GM13977 (cell line): ENCODE measurements around the gene WBP1.
A peak's percentile ranks its signal among the peaks of the same experiment; 100 is the strongest.

ENCODE experiments used
- DNase-seq: peaks from one replicate; pipeline ENCODE4 v3.0.0; 2012; ENCODE audit warnings: low spot score
- in situ Hi-C: fragments of 300-500 bp; cut with MboI; formaldehyde crosslinking; loops from one replicate; pipeline ENCODE4 v1.12.0; 2022; ENCODE audit warnings: low sequenced_read_pairs, low pct_unique_long_range_greater_than_20kb, mixed read lengths, inconsistent platforms; ENCODE audit not compliant: unreplicated experiment
- TF ChIP-seq, protein P1 (sequence below): IDR thresholded peaks from 2 replicates; pipeline ENCODE4 v1.5.1; 2012; ENCODE audit warnings: mild to moderate bottlenecking, control low read depth; ENCODE audit not compliant: insufficient read depth; ENCODE audit errors: extremely low read depth, missing control alignments

Gene WBP1

GRCh38 chr2:74498500-74499266 is 40.4 kb downstream of the WBP1 start:
- TF ChIP-seq, protein P1, sequence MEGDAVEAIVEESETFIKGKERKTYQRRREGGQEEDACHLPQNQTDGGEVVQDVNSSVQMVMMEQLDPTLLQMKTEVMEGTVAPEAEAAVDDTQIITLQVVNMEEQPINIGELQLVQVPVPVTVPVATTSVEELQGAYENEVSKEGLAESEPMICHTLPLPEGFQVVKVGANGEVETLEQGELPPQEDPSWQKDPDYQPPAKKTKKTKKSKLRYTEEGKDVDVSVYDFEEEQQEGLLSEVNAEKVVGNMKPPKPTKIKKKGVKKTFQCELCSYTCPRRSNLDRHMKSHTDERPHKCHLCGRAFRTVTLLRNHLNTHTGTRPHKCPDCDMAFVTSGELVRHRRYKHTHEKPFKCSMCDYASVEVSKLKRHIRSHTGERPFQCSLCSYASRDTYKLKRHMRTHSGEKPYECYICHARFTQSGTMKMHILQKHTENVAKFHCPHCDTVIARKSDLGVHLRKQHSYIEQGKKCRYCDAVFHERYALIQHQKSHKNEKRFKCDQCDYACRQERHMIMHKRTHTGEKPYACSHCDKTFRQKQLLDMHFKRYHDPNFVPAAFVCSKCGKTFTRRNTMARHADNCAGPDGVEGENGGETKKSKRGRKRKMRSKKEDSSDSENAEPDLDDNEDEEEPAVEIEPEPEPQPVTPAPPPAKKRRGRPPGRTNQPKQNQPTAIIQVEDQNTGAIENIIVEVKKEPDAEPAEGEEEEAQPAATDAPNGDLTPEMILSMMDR, result no peak
- DNase-seq, result peak; percentile 56
- in situ Hi-C loops, result loop anchor here (25.0 kb wide), 1 partner anchor 89 kb away; no protein-coding TSS in a partner anchor

- peak; percentile 40 for DNase-seq
- TF ChIP-seq, protein P1, result no peak
- in situ Hi-C loops, result loop anchor here (25.0 kb wide), 1 partner anchor 88 kb away; no protein-coding TSS in a partner anchor
Measured at GRCh38 chr2:74499267-74499939, 41.2 kb downstream of the WBP1 start, which contains the start of gene LBX2. Gene LBX2 (minus strand): TSS chr2:74499603. CDS start chr2:74499537, 66 bp downstream.

- in situ Hi-C loops, result loop anchor here (25.0 kb wide), 1 partner anchor 87 kb away; no protein-coding TSS in a partner anchor
- TF ChIP-seq, protein P1, result no peak
- DNase-seq, result peak; percentile 37
Measured at GRCh38 chr2:74499940-74500577, 41.8 kb downstream of the WBP1 start.

- DNase-seq, result no peak
- TF ChIP-seq, protein P1, result no peak
- in situ Hi-C loops, result no loop called here
Measured at GRCh38 chr2:74500578-74500946, 42.3 kb downstream of the WBP1 start.

DNA sequence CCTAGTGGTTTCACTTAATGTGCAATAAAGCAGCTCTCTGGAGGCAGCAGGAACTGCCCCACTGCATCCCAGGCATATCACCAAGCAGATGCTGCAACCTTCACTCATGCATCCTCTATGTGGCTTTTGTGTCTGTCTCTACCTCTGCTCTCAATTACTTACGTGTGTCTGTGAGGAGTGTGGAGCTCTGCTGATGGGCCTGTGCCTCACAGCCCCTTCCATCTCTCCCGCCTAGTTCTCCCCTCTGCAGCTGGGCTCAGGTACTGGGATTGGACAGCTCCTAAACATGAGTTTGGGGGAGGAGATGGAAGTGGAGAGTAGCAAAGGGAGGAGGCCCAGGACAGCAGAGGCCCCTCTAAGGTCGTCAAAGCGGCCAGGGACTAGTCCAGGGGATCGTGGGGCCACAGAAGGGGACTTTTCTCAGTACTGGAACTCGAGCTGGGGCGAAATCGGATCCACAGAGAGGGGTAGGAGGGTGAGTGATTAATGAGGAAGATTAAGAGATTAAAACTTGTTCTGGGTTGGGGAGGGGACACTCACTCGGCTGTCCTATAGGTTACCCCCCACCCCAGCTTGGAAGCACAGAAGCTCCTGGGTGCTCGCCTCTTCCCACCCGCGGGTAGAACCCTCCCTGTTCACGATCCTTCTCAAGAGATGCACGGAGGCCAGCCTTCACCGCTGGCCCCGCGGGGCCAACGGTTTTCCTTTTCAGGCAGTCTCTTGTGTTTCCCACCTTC is 43.3 kb downstream of the WBP1 start:
- in situ Hi-C loops, result no loop called here
- TF ChIP-seq, protein P1, result no peak
- no peak for DNase-seq
